HUDEP-2 (cell line): Measurements from ENCODE around the gene ZNF716.
"Not testable (repeated sequence)": the region's sequence is repeated elsewhere in the genome, so short reads cannot be mapped to it uniquely, and the experiment has no call there.

Experiments used
- DNase-seq, 76 experiments: peaks; one replicate each; lab custom pipeline; 2025; ENCODE audit not compliant: unreplicated experiment in 76 of 76; lab: John Stamatoyannopoulos, UW

Gene ZNF716

DNA sequence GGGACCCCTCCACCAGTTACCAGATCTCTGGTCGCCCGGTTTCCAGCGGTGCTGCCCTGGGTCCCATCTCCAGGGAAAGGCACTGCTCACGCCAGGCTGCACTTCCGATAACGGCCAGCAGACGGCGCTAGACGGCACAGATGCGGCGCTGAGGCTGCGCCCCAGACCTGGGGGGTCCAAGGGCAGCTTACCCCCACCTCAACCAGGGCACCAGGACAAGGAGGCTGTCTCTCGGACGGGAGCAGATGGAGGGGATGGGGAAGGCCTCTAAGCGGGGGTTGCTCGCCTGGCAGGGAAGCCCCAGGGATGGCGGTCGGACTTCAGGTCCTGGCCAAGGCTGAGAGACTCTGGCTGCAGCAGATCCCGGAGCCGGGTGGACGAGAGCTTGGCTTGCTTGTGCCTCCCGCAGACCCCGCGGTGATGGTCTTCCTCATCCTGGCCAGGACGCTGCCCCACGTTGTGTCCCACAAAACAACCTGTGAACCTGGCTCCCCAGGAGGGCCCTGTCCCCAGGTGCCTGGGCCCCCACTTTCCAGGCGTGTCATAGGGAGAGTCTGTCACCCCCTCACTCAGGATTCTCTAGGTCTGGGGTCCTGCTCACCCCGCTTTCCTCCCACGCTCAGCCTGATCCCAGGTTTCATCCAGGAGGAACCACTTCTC is 23.9 kb upstream of the ZNF716 start:
- no peak for DNase-seq

GRCh38 chr7:57426629-57427003 is 23.4 kb upstream of the ZNF716 start:
- no peak for DNase-seq

- no peak for DNase-seq
Observed at GRCh38 chr7:57427146-57427545, 22.8 kb upstream of the ZNF716 start.

DNA sequence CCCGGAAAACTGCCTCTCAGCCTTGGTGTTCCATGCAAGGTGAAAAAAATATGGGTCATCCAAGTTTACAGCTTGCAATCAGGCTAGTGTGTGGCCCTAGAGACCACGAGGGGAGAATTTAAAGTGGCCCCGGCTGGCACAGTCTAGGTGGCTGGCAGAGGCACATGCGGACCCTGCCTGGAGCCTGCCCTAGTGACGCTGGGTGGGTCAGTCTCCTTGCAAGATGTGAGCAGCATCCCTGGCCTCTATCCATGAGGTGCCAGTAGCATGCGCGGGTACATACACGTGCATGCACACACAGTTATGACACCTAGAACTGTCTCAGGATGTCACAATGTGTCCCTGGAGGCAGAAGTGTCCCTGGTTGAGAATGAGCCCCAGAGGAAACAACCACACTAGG is 22.4 kb upstream of the ZNF716 start:
- no peak for DNase-seq

DNA sequence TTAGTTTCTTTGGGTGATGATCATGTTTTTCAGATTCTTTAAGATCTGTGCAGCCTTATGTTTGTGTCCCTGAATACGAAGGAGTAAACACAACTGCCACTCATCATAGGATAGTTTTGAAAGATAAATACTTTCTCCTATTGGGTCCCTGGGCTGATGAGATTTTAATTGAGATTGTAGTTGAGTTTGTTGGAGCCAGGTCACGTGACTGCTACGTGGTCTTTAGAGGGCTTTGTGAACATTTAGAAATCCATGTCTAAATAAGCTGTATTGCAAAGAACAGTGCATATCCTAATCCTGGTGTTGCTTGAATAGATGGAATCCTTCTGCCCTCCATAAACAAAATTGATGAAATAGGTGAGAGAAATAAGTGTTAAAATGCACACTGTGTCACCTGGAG is 17.4 kb upstream of the ZNF716 start:
- DNase-seq, result no peak

DNA sequence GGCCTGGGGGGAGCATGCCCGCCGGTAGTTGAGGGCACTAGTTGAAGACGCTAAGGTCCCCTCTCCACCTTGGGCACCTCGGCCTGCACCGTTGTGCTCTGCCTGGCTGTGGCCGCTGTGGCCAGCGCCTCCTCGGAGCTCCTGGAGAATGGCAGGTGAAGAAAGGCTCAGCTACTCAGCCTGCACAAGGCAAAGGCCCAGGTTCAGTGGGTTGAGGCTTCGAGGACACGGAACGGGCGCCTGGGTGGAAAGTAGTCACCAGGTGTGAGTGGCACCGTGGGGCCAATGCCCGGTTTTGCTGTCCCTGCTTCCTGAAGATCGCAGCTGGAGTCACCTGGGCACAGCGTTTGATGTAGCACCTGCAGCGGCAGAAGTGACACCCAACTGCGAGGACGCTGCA is 12.4 kb upstream of the ZNF716 start:
- no peak for DNase-seq

GRCh38 chr7:57438244-57438643 is 11.7 kb upstream of the ZNF716 start:
- DNase-seq, result no peak

DNA sequence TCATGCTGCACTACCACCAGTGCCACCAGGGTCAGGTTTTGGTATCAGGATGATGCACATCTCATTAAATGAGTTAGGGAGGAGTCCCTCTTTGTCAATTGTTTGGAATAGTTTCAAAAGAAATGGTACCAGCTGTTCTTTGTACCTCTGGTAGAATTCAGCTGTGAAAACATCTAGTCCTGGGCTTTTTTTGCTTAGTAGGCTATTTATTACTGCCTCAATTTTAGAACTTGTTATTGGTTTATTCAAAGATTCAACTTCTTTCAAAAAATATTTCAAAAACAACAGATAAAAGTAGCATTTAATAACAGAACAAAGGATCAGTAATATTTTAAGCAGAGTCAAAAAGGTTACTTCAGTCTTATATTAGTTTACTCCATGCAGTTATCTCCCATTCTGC is 6.4 kb upstream of the ZNF716 start:
- no peak for DNase-seq

- not testable (repeated sequence) for DNase-seq
Observed at GRCh38 chr7:57469186-57469828, 19.3 kb downstream of the ZNF716 start.

- not testable (repeated sequence) for DNase-seq
Observed at GRCh38 chr7:57480304-57480703, 30.3 kb downstream of the ZNF716 start.

- not testable (repeated sequence) for DNase-seq
Observed at GRCh38 chr7:57485022-57485421, 35.0 kb downstream of the ZNF716 start.

GRCh38 chr7:57487957-57488356 is 38.0 kb downstream of the ZNF716 start:
- no peak for DNase-seq

DNA sequence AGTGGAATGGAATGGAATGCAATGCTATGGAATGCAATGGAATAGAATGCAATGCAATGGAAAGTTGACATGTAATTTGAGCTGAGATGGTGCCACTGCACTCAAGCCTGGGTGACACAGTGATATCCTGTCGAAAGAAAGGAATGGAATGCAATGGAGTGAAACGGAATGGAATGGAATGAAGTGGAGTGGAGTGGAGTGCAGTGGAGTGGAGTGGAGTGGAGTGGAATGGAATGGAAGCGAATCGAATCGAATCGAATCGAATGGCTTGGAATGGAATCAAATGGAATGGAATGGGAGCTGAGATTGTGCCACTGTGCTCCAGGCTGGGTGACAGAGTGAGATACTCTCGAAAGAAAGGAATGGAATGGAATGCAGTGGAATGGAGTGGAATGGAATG is 45.1 kb downstream of the ZNF716 start:
- not testable (repeated sequence) for DNase-seq

GRCh38 chr7:57496395-57496794 is 46.4 kb downstream of the ZNF716 start:
- DNase-seq, result no peak

- no peak for DNase-seq
Observed at GRCh38 chr7:57505176-57505575, 55.2 kb downstream of the ZNF716 start.
